Measurements from ENCODE around the gene ARSB.

ARSB gene

DNA sequence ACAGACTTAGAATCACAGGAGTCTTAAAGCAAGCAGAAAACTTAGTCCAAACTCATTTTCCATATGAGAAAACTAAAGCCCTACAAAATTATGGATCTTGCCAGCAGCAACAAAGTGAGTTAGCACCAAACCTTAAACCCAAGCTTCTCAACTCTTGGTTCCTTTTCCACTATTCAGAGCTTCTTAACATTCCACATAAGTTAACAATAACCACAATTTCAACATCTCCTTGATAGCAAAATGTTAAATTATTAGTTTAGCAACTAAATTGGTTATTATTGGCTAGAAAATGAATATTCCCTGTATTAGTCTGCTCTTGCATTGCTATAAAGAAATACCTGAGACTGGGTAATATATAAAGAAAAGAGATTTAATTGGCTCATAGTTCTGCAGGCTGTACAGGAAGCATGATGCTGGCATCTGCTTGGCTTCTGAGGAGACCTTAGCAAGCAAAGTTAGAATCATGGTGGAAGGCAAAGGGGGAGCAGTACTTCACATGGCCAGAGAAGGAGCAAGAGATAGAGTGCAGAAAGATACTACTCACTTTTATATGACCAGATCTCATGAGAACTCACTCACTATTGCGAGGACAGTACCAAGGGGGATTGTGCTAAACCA lies 26.2 kb upstream of the ARSB start:
- DNase-seq (ENCODE audit: low spot score in 2 of 2) = no peak
- in situ Hi-C loops (cut with MboI; ENCODE audit: low sequenced_read_pairs) = no loop called here
- no peaks in the 10 kb centered on the region for H3K36me3 ChIP-seq (replicated peaks)

DNA sequence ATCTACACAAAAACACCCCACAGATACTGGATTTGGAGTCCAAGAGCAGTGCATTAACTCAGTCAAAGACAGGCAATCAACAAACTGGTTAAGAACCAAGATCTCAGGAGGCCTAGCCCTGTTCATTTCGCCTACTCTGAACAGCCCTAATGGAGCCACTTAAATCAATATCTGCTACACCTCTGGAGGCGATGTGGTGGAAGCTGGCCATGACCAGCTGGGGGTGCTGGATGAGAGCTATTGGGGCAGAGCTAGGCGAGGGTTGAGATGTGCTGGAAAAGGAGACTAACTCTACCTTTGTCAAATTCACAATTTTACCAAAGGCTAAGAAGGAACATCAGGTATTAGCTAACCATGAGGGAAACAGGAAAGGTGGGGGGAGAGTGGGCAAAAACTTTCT lies 23.3 kb upstream of the ARSB start:
- DNase-seq (ENCODE audit: low spot score in 2 of 2) = no peak
- in situ Hi-C loops (cut with MboI; ENCODE audit: low sequenced_read_pairs) = no loop called here
- no peak overlapping the region for H3K4me3 ChIP-seq

More for the DNA sequence above, 26.2 kb upstream of the ARSB start:
- Histone ChIP-seq H3K27me3 (ENCODE audit: low read depth) (peaks cover 3% of the 10 kb centered on the region; the same call in 1 of the 2 replicates), H3K9me3 (no peaks in the 10 kb centered on the region), H3K4me3 (no peak overlapping the region), H3K4me1 (no peaks in the 10 kb centered on the region)

DNA sequence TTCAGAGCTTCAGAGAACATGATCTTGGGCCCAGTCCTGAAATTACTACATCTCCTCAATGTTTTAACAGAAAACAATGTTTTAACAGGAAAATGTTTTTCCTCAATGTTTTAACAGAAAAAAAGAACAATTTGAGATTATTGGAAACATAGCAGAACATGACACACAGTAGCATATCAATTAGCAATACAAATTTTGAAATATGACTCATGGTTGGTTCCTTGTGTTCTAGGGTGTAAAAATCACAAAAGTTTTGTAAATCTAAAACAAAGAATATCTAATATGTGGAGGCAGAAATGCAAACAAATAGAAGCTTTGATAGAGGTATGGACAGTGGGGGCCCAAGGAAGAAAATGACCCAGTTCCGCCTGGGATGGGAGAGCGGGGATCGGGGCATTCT lies 22.8 kb upstream of the ARSB start:
- DNase-seq (ENCODE audit: low spot score in 2 of 2) = no peak
- Histone ChIP-seq H3K36me3 (replicated peaks) (no peaks in the 10 kb centered on the region), H3K4me3 (no peak overlapping the region), H3K4me1 (no peaks in the 10 kb centered on the region), H3K27me3 (ENCODE audit: low read depth) (peaks cover 7% of the 10 kb centered on the region; the same call in 1 of the 2 replicates), H3K9me3 (no peaks in the 10 kb centered on the region)
- in situ Hi-C loops (cut with MboI; ENCODE audit: low sequenced_read_pairs) = no loop called here

More for the DNA sequence above, 23.3 kb upstream of the ARSB start:
- Histone ChIP-seq H3K9me3 (no peaks in the 10 kb centered on the region), H3K27me3 (ENCODE audit: low read depth) (peaks cover 7% of the 10 kb centered on the region; the same call in 1 of the 2 replicates), H3K4me1 (no peaks in the 10 kb centered on the region), H3K36me3 (replicated peaks) (no peaks in the 10 kb centered on the region)

DNA sequence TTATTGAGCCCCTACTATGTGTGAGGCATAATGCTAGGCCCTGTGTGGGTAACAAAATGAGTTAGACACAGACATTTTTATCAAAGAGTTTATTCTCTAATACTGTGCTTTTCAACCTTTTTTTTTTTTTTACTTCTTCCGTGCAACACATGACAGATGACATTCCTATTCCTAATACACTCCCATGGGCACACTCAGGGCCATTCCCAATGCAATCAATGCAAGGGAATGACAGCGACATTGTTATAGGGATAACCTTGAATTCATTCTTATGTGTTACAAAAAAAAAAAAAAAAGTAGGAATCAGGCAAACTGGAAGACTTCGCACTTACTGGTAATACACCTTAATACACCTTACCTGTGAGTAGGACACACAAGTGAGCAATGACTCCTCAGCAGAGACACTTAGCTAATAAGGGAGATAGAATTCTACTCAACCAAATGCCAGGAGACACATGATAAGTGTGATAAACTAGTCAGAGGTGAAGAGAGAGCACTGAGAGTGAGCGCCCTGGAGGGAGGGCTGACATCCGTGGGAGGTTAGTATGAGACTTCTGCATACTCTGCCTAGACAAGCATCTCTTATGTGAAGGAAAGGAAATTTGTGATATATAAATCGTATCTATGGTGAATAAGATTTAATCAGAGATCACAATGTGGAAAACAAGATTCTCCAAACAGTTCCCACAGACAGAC lies 21.0 kb upstream of the ARSB start:
- Histone ChIP-seq H3K36me3 (replicated peaks) (no peaks in the 10 kb centered on the region), H3K4me1 (no peaks in the 10 kb centered on the region), H3K27me3 (ENCODE audit: low read depth) (peaks cover 7% of the 10 kb centered on the region; the same call in 1 of the 2 replicates), H3K9me3 (no peaks in the 10 kb centered on the region), H3K4me3 (no peak overlapping the region)
- in situ Hi-C loops (cut with MboI; ENCODE audit: low sequenced_read_pairs) = no loop called here
- no peak for DNase-seq (ENCODE audit: low spot score in 2 of 2)

DNA sequence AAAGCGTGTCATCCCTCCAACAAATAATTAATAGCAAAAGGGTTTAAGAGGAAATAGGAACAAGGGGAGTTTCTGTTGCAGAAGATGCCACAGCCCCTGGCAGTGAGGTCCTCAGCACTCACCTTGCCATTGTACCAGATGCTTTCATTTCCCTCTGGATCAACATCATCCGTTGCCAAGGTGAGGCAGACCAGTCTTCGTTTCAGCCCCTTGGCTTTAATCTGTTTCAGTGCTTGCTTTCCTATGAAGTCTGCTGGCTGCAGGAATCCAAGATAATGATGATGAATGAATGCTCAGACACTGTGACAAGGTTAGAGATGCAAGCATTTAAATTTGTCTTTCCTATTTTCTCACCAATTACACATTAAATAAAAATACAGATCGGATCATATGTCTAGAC lies 20.0 kb upstream of the ARSB start:
- Histone ChIP-seq H3K4me3 (no peak overlapping the region), H3K9me3 (no peaks in the 10 kb centered on the region), H3K36me3 (replicated peaks) (no peaks in the 10 kb centered on the region), H3K4me1 (no peaks in the 10 kb centered on the region), H3K27me3 (ENCODE audit: low read depth) (peaks cover 7% of the 10 kb centered on the region; the same call in 1 of the 2 replicates)
- no peak for DNase-seq (ENCODE audit: low spot score in 2 of 2)
- in situ Hi-C loops (cut with MboI; ENCODE audit: low sequenced_read_pairs) = no loop called here

DNA sequence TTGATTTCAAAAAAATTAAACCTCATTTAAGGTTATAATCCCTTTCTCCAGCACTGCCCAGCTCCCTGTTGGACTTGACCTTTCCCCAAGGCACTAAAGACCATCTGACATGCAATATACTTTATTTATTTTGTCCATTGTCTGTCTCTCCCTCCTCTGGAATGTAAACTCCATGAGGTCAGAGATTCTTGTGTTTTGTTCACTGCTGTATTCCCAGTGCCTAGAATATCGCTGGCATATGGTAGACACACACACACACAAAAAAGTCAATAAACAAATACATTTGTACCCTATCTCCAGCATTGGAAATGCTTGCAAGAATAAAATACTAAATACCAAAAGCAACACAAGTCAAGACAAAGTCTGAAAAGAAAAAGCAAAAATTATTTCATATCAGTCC lies 17.3 kb upstream of the ARSB start:
- DNase-seq (ENCODE audit: low spot score in 2 of 2) = no peak
- in situ Hi-C loops (cut with MboI; ENCODE audit: low sequenced_read_pairs) = no loop called here
- no peaks in the 10 kb centered on the region for H3K9me3 ChIP-seq
- 0 out of 2 replicates have a peak, but pooled peaks cover 4% of the 10 kb centered on the region for H3K27me3 ChIP-seq (ENCODE audit: low read depth)
- no peaks in the 10 kb centered on the region for H3K36me3 ChIP-seq (replicated peaks)
- H3K4me3 ChIP-seq = no peak overlapping the region
- no peaks in the 10 kb centered on the region for H3K4me1 ChIP-seq

DNA sequence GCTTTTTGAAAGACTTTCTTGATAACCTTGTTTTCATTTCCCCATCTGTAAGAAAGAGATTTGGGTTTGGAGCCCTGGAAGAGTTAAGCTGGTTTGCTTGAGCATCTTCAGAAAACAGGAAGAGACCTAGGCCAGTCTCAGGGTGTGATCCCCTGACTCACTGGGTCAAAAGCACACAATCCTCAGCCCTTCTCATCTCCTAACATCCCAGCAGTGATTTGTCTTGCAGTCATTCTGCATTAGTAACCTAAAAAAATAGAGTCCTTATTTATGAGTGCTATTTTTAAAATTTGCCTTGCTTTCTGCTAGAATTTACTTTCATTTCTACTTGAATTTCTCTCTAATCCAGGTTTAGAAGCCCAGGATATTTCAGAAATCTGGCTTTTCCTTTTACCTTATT lies 16.4 kb upstream of the ARSB start:
- DNase-seq (ENCODE audit: low spot score in 2 of 2) = no peak
- Histone ChIP-seq H3K4me1 (no peaks in the 10 kb centered on the region), H3K27me3 (ENCODE audit: low read depth) (0 out of 2 replicates have a peak, but pooled peaks cover 4% of the 10 kb centered on the region), H3K36me3 (replicated peaks) (no peaks in the 10 kb centered on the region), H3K4me3 (no peak overlapping the region), H3K9me3 (no peaks in the 10 kb centered on the region)
- in situ Hi-C loops (cut with MboI; ENCODE audit: low sequenced_read_pairs) = no loop called here

DNA sequence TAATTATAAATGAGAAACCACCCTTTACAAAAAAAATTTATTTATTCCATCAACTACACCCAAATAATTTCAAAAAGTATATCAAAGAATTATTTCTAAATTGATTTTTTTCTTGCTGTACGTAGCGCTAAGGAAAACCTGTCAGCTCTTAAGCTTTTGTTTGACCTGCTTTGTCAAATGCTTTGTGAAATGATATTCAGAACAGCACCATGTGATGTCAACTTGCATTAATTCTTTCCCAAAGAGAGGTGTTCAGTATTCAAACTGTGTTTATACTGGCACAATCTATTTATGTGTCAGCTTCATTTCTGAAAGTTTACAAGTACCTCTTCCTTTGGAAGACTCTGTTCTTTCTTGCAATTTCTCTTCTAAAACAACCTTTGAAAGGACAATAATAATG lies 12.0 kb upstream of the ARSB start:
- Histone ChIP-seq H3K27me3 (ENCODE audit: low read depth) (no peaks in the 10 kb centered on the region), H3K4me3 (no peak overlapping the region), H3K36me3 (replicated peaks) (no peaks in the 10 kb centered on the region), H3K4me1 (no peaks in the 10 kb centered on the region), H3K9me3 (no peaks in the 10 kb centered on the region)
- in situ Hi-C loops (cut with MboI; ENCODE audit: low sequenced_read_pairs) = no loop called here
- no peak for DNase-seq (ENCODE audit: low spot score in 2 of 2)

DNA sequence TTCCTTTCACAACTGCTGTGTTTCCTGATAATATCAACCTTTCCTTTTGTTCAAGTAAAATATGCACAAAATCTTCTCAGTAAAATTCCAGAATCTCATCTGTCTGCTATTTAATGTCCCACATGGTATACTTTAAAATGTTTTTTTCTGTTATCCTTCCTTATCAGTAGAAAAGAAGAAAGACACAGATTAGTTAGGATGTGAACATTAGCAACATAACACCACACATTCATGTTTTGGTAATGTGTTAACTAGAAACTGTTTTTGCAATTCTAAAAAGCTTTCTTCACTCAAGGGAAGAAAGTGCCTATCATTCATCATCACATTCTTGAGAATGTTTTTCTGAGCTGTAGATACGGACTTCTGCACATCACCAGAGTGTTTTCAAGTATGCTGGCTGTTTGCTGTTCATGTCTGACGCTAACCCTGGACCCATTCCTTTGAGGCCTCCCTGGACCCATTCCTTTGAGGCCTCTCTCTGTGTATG lies 10.5 kb upstream of the ARSB start:
- Histone ChIP-seq H3K9me3 (no peaks in the 10 kb centered on the region), H3K27me3 (ENCODE audit: low read depth) (no peaks in the 10 kb centered on the region), H3K36me3 (replicated peaks) (no peaks in the 10 kb centered on the region), H3K4me1 (no peaks in the 10 kb centered on the region), H3K4me3 (no peak overlapping the region)
- in situ Hi-C loops (cut with MboI; ENCODE audit: low sequenced_read_pairs) = no loop called here
- no peak for DNase-seq (ENCODE audit: low spot score in 2 of 2)

DNA sequence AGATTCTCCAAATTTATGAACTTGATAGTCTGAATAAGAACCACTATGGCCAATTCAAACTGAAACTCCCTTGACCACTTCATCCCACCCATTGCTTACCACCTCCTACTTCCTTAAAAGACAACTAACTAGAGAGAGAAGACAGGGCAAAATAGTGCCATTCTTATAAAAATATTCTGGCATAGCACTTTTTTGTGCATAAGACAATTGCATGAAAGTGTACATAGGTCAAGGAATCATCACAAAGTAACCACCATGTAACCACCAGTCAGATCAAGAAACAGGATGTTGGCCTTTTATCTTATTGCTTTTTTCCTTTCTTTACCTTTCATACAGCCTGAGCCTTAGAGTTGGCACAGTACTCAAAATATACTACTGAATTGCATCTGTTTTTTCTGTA lies 8.1 kb upstream of the ARSB start:
- Histone ChIP-seq H3K4me1 (no peaks in the 10 kb centered on the region), H3K4me3 (no peak overlapping the region), H3K36me3 (replicated peaks) (no peaks in the 10 kb centered on the region), H3K27me3 (ENCODE audit: low read depth) (no peaks in the 10 kb centered on the region), H3K9me3 (no peaks in the 10 kb centered on the region)
- no peak for DNase-seq (ENCODE audit: low spot score in 2 of 2)
- in situ Hi-C loops (cut with MboI; ENCODE audit: low sequenced_read_pairs) = no loop called here

DNA sequence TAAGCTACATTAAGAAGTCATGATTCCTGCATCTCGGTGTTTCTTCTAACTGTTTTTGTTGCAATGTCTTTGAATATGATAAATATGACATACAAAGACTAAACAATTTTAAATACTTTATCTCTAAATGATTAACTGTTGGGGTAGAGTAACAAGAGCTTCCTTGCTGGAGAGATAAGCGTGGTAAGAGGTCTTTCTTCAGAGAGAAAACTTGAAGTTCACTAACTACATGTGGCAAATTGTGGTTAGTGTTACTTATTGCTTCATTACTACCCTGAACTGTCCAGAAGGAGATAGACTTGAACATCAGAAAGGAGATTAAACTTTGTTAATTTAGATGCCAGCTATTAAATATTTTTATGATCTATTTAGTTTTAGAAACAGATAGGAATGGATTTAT lies 7.0 kb upstream of the ARSB start:
- in situ Hi-C loops (cut with MboI; ENCODE audit: low sequenced_read_pairs) = no loop called here

DNA sequence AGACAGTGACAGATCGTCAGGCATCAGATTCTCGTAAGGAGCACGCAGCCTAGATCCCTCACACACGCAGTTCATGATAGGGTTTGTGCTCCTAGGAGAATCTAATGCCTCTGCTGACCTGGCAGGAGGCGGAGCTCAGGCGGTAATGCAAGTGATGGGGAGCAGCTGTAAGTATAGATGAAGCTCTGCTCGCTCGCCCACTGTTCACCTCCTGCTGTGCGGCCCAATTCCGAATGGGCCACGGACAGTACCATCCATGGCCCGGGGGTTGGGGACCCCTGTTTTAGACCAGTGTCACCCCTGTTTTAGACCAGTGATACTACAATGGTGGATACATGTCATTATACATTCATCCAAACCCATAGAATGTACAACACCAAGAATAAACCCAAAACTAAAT lies 4.0 kb upstream of the ARSB start:
- no peaks in the 10 kb centered on the region for H3K27me3 ChIP-seq (ENCODE audit: low read depth)
- H3K4me3 ChIP-seq = no peak overlapping the region
- H3K36me3 ChIP-seq (replicated peaks) = no peaks in the 10 kb centered on the region
- in situ Hi-C loops (cut with MboI; ENCODE audit: low sequenced_read_pairs) = no loop called here
- H3K9me3 ChIP-seq = no peaks in the 10 kb centered on the region
- DNase-seq (ENCODE audit: low spot score in 2 of 2) = no peak
- peaks cover 6% of the 10 kb centered on the region; the same call in 1 of the 2 replicates for H3K4me1 ChIP-seq

More for the DNA sequence above, 7.0 kb upstream of the ARSB start:
- Histone ChIP-seq H3K4me1 (no peaks in the 10 kb centered on the region), H3K27me3 (ENCODE audit: low read depth) (no peaks in the 10 kb centered on the region), H3K4me3 (no peak overlapping the region), H3K36me3 (replicated peaks) (no peaks in the 10 kb centered on the region), H3K9me3 (no peaks in the 10 kb centered on the region)
- DNase-seq (ENCODE audit: low spot score in 2 of 2) = no peak

DNA sequence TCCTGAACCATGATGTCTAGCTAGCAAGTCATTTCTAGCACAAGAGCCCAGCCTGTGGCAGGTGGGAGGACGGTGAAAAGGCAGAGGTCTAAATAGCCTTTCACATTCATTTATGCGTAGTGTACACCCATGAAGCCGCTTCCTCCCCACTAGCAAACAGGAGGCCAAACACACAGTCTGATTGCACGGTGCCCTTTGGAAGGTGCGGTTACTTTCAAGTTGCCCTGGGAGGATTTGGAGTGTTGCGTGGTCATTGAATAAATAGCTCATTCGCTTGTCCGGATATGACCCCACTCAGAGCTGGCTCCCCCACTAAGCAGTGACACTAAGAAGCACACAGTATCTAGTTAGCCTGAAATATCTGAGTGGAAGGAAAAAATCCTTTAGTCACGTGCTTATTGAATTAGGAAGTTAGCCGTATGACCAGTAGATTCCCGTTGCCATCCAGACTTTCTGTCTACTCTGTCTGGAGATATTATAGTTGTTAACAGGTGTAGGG lies 664 bp upstream of the ARSB start:
- in situ Hi-C loops (cut with MboI; ENCODE audit: low sequenced_read_pairs) = no loop called here
- Histone ChIP-seq H3K36me3 (replicated peaks) (no peaks in the 10 kb centered on the region), H3K4me1 (peaks cover 13% of the 10 kb centered on the region), H3K9me3 (no peaks in the 10 kb centered on the region), H3K27me3 (ENCODE audit: low read depth) (no peaks in the 10 kb centered on the region), H3K4me3 (peak overlapping the region; percentile 42)
- peak; percentile 35 to 46 for DNase-seq (ENCODE audit: low spot score in 2 of 2)

DNA sequence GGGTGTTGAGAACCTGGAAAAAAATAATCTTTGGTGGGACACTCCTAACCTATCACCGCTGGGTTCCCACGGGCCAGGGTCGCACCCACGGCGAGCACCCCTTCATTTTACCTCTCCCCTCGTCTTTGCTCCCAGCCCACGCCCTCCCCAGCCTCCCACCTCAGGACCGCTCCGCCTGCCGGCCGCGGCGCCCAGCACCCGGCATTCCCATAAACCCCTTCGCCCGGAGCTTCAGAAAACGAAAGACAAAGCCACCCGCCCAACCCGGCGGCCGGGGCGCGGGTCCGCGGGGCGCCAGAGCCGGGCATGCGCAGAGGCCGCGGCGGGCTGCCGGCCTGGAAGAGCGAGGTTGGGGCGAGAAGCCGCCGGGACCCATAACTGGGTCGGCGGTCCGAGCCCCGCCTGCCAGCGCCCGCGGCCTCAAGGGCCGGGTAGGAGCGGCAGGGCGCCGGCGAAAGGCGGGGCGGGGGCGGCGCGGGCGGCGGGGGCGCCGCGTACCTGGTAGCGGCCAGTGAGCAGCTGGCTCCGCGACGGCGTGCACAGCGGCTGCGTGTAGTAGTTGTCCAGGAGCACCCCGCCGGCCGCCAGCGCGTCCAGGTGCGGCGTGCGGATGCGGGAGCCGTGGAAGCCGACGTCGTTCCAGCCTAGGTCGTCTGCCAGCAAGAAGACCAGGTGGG lies 533 bp downstream of the ARSB start:
- no peaks in the 10 kb centered on the region for H3K36me3 ChIP-seq (replicated peaks)
- in situ Hi-C loops (cut with MboI; ENCODE audit: low sequenced_read_pairs) = no loop called here
- H3K4me1 ChIP-seq = peaks cover 13% of the 10 kb centered on the region
- DNase-seq (ENCODE audit: low spot score in 2 of 2) = peak; percentile 88 to 91
- H3K4me3 ChIP-seq = peak overlapping the region; percentile 42
- H3K27me3 ChIP-seq (ENCODE audit: low read depth) = no peaks in the 10 kb centered on the region
- no peaks in the 10 kb centered on the region for H3K9me3 ChIP-seq

Data from HAP-1 (cell line).